OCI-LY7 (cell line): ENCODE measurements around the gene ATRAID. TPM values are rescaled to one million over a fixed set of nuclear protein-coding genes. Genes with fewer than 3 reads are reported as not detected.

Experiments
- BruUV-seq: library from RNA; stranded (reverse); fragments of 400-500 nt; replicated peaks from 2 replicates; lab custom pipeline; 2021; lab: Mats Ljungman, UMichigan
- CTCF ChIA-PET: fragments of 300-600 bp; sonication (Branson Sonifier 250); formaldehyde crosslinking; loops from one replicate; lab custom pipeline; 2022; ENCODE audit warnings: antibody characterized with exemption; ENCODE audit not compliant: unreplicated experiment; lab: Charles Lee
- POLR2A ChIA-PET: fragments of 300-600 bp; sonication (Branson Sonifier 250); formaldehyde crosslinking; loops from one replicate; lab custom pipeline; 2022; ENCODE audit warnings: antibody characterized with exemption; lab: Charles Lee
- DNase-seq: peaks from one replicate; pipeline ENCODE4 v3.0.0-alpha.2; 2015; ENCODE audit warnings: low spot score
- H2AFZ ChIP-seq: fragments of 200-600 bp; sonication (generic), shearing (Covaris generic); 2 replicates; pipeline ENCODE4 v1.6.1; 2014; ENCODE audit warnings: mild to moderate bottlenecking, antibody characterized with exemption, low read length, moderate library complexity
- H3K27ac ChIP-seq: fragments of 200-600 bp; sonication (generic); 2 replicates; pipeline ENCODE4 v1.5.1; 2014; ENCODE audit warnings: mixed run types, low read depth, mild to moderate bottlenecking, moderate library complexity, low read length, inconsistent platforms; ENCODE audit not compliant: poor library complexity, severe bottlenecking
- H3K36me3 ChIP-seq: fragments of 200-600 bp; sonication (generic); 2 replicates; pipeline ENCODE4 v1.6.1; 2014; ENCODE audit warnings: mild to moderate bottlenecking, antibody characterized with exemption, low read length, moderate library complexity, mixed read lengths; ENCODE audit not compliant: insufficient read depth
- H3K4me1 ChIP-seq: fragments of 200-600 bp; sonication (generic); 2 replicates; pipeline ENCODE4 v1.5.1; 2014; ENCODE audit warnings: mild to moderate bottlenecking, low read length; ENCODE audit not compliant: insufficient read depth, poor library complexity, severe bottlenecking
- H3K4me2 ChIP-seq: fragments of 200-600 bp; sonication (generic); 2 replicates; pipeline ENCODE4 v1.6.1; 2014; ENCODE audit warnings: mild to moderate bottlenecking, low read length
- H3K4me3 ChIP-seq: fragments of 200-600 bp; sonication (generic); 2 replicates; pipeline ENCODE4 v1.5.1; 2014; ENCODE audit warnings: mild to moderate bottlenecking, low read depth, low read length; ENCODE audit not compliant: poor library complexity, severe bottlenecking
- H3K79me2 ChIP-seq: fragments of 200-600 bp; sonication (generic); 2 replicates; pipeline ENCODE4 v1.6.1; 2016; ENCODE audit warnings: low read depth, mild to moderate bottlenecking, low read length, moderate library complexity, mixed read lengths; ENCODE audit not compliant: insufficient read depth
- H3K9me2 ChIP-seq: fragments of 200-600 bp; sonication (generic); 2 replicates; pipeline ENCODE4 v1.6.1; 2016; ENCODE audit warnings: mild to moderate bottlenecking, low read length, mixed read lengths; ENCODE audit not compliant: insufficient read depth
- H3K9me3 ChIP-seq: fragments of 200-600 bp; sonication (generic); 2 replicates; pipeline ENCODE4 v1.6.1; 2014; ENCODE audit warnings: mild to moderate bottlenecking, mixed run types, low read length, mixed read lengths
- H4K20me1 ChIP-seq: fragments of 200-600 bp; sonication (generic); 2 replicates; pipeline ENCODE4 v1.6.1; 2014; ENCODE audit warnings: mild to moderate bottlenecking, antibody characterized with exemption, low read length, moderate library complexity, mixed read lengths; ENCODE audit not compliant: insufficient read depth
- EZH2phosphoT487 ChIP-seq: fragments of 200-600 bp; sonication (generic); IDR thresholded peaks from 2 replicates; pipeline ENCODE4 v1.6.1; 2018; ENCODE audit warnings: low read depth, borderline replicate concordance, mild to moderate bottlenecking, mixed run types, antibody characterized with exemption, low read length, moderate library complexity, mixed read lengths
- intact Hi-C: fragments of 100-400 bp; cut with micrococcal nuclease; formaldehyde crosslinking; loops from one replicate; pipeline ENCODE4 v1.10.0; 2022; ENCODE audit not compliant: unreplicated experiment
- total RNA-seq, 2 experiments: library from RNA; depleted of rRNA in 1 of 2; stranded (reverse); fragments of >200 nt in 1 of 2; shearing (Covaris generic) in 1 of 2; gene quantifications; 2 replicates each; pipeline ENCODE4 v1.2.3, GENCODE V29; 2014 to 2022
- TF ChIP-seq, protein P1 (sequence below): fragments of 200-600 bp; sonication (generic); conservative IDR thresholded peaks from 2 replicates; pipeline ENCODE4 v1.5.1; 2014; ENCODE audit warnings: mild to moderate bottlenecking, antibody characterized with exemption, low read length, moderate library complexity, mixed read lengths

The ATRAID gene
- total RNA-seq, 2 experiments from 2014 or later = 92.7 to 93.3 TPM

DNA sequence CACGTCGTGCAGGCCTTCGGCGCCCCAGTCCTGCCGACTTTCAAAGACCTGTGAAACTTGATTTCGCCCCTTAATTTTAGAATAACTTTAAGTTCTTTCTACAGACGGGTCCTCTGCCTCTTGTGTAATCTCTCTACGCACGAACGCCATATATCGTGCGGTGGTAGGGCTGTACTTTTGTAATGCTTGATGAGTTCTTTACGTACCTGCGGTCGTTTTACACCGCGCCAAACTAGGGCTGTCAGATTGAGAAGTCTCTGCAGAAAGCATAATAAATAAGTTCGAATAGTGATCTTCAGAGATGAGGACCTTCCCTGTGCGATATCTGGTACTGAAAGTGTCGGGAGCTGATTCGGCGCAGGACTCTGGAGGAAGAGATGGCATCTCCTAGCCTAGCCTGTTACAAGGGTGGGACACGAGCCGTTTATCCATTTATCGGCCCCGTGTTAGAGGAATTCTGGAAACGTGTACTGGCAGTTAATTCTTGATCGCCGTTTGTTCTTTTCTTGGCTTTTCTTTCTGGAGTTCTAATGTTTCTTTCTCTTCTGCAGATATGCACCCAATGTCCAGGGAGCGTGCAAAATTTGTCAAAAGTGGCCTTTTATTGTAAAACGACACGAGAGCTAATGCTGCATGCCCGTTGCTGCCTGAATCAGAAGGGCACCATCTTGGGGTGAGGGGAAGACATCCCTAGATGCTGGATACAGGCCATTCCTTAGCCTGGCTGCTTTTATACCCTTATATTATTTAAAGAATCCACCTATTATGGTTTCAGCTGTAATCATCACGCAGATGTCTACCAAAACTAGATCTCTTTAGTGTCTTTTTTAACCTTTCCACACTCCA is 1.0 kb downstream of the ATRAID start:
- intact Hi-C loops = loop anchor here (1.0 to 5.0 kb wide), 3 partner anchors 81 to 144 kb away; partner anchors contain the start of genes GTF3C2, KHK and PREB

GRCh38 chr2:27214941-27215340 is 3.1 kb downstream of the ATRAID start:
- DNase-seq = no peak
- H3K4me2 ChIP-seq = no peak overlapping the region
- intact Hi-C loops = loop anchor here (5.0 kb wide), 2 partner anchors 83 to 142 kb away; partner anchors contain the start of genes GTF3C2 and PREB
- H2AFZ ChIP-seq = no peak overlapping the region
- peaks cover 57% of the 10 kb centered on the region for H3K79me2 ChIP-seq
- ChIA-PET POLR2A (no interaction called here), CTCF (no interaction called here)
- no peak overlapping the region for H3K27ac ChIP-seq
- peaks cover 52% of the 10 kb centered on the region for H3K4me1 ChIP-seq
- no peak overlapping the region for H3K4me3 ChIP-seq
- H4K20me1 ChIP-seq = no peaks in the 10 kb centered on the region
- H3K36me3 ChIP-seq = peaks cover 53% of the 10 kb centered on the region
- H3K9me3 ChIP-seq = no peaks in the 10 kb centered on the region
- BruUV-seq = no TSS peak
- no peak for TF ChIP-seq EZH2phosphoT487
- TF ChIP-seq, protein P1, sequence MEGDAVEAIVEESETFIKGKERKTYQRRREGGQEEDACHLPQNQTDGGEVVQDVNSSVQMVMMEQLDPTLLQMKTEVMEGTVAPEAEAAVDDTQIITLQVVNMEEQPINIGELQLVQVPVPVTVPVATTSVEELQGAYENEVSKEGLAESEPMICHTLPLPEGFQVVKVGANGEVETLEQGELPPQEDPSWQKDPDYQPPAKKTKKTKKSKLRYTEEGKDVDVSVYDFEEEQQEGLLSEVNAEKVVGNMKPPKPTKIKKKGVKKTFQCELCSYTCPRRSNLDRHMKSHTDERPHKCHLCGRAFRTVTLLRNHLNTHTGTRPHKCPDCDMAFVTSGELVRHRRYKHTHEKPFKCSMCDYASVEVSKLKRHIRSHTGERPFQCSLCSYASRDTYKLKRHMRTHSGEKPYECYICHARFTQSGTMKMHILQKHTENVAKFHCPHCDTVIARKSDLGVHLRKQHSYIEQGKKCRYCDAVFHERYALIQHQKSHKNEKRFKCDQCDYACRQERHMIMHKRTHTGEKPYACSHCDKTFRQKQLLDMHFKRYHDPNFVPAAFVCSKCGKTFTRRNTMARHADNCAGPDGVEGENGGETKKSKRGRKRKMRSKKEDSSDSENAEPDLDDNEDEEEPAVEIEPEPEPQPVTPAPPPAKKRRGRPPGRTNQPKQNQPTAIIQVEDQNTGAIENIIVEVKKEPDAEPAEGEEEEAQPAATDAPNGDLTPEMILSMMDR = no peak
- no peaks in the 10 kb centered on the region for H3K9me2 ChIP-seq

More for the DNA sequence above, 1.0 kb downstream of the ATRAID start:
- BruUV-seq = no TSS peak
- TF ChIP-seq, protein P1 = no peak
- peak overlapping the region; percentile 90 for H3K4me3 ChIP-seq
- H3K9me3 ChIP-seq = no peaks in the 10 kb centered on the region
- H3K9me2 ChIP-seq = no peaks in the 10 kb centered on the region
- H3K36me3 ChIP-seq = peaks cover 53% of the 10 kb centered on the region
- CTCF ChIA-PET = interaction anchor here (0.5 kb wide), 1 partner anchor 21 kb away, joined by 4 read pairs; no protein-coding TSS in a partner anchor
- peaks cover 56% of the 10 kb centered on the region for H3K4me1 ChIP-seq
- H3K27ac ChIP-seq = peak overlapping the region; percentile 79
- peak; percentile 50 for DNase-seq
- peaks cover 57% of the 10 kb centered on the region for H3K79me2 ChIP-seq
- peak overlapping the region; percentile 42; the same call in 1 of the 2 replicates for H2AFZ ChIP-seq
- H4K20me1 ChIP-seq = no peaks in the 10 kb centered on the region
- H3K4me2 ChIP-seq = peak overlapping the region; percentile 93
- POLR2A ChIA-PET = interaction anchor here (0.9 to 1.4 kb wide), 8 partner anchors 16 to 162 kb away, joined by 3 to 7 read pairs (median 4); no protein-coding TSS in a partner anchor
